Stomach (tissue), 9 donors: ENCODE results near the gene ARID5A. TPM values are rescaled to one million over a fixed set of nuclear protein-coding genes. Genes with fewer than 3 reads are reported as not detected.
A peak's percentile ranks its signal among the peaks of the same experiment; 100 is the strongest.

Experiments used
- DNase-seq, 2 donors: peaks; one replicate each; pipeline versions ENCODE4 v3.0.0 to v3.0.0-alpha.2; 2013 to 2019
- H3K27ac ChIP-seq, 5 donors: fragments of 200-600 bp in 4 of 5; sonication (generic) in 4 of 5; one replicate each; pipeline ENCODE4 v1.5.1; 2013 to 2019; ENCODE audit warnings: mild to moderate bottlenecking in 1 of 5, moderate library complexity in 1 of 5
- H3K27me3 ChIP-seq, 3 donors: fragments of 200-600 bp; sonication (generic); one replicate each; pipeline ENCODE4 v1.5.1; 2017 to 2019; ENCODE audit warnings: mixed run types in 1 of 3
- H3K36me3 ChIP-seq, 4 donors: fragments of 200-600 bp; sonication (generic); 1 replicate in 3 of 4; 2 replicates in 1 of 4; pipeline ENCODE4 v1.5.1; 2016 to 2019
- H3K4me1 ChIP-seq, 4 donors: fragments of 200-600 bp; sonication (generic); one replicate each; pipeline ENCODE4 v1.5.1; 2016 to 2019
- H3K4me3 ChIP-seq, 4 donors: fragments of 200-600 bp; sonication (generic) in 3 of 4; one replicate each; pipeline ENCODE4 v1.5.1; 2016 to 2019; ENCODE audit warnings: mild to moderate bottlenecking in 1 of 4
- H3K9me3 ChIP-seq, 4 donors: fragments of 200-600 bp; sonication (generic); one replicate each; pipeline ENCODE4 v1.5.1; 2016 to 2019
- EP300 ChIP-seq: sonication (generic); formaldehyde crosslinking; IDR thresholded peaks from one replicate; pipeline ENCODE4 v1.6.1; 2017; ENCODE audit warnings: antibody characterized with exemption
- POLR2A ChIP-seq, 4 donors: fragments of 450-650 bp; IDR thresholded peaks; one replicate each; pipeline ENCODE4 v1.6.1; 2016; ENCODE audit warnings: antibody characterized with exemption in 4 of 4, control low read depth in 2 of 4, mild to moderate bottlenecking in 1 of 4, moderate library complexity in 1 of 4
- POLR2AphosphoS5 ChIP-seq, 3 donors: sonication (generic); formaldehyde crosslinking; IDR thresholded peaks; one replicate each; pipeline ENCODE4 v1.6.1; 2016; ENCODE audit warnings: antibody characterized with exemption in 3 of 3
- WGBS, 5 donors: extraction: QIAGEN DNeasy Blood & Tissue Kit in 3 of 5; methylation state at CpG; one replicate each; pipeline versions ENCODE4 v1.1.5 to v1.1.7; 2013 to 2018; 5-methylcytosine and 5-hydroxymethylcytosine counted together
- intact Hi-C: fragments of 100-400 bp; cut with DNase I; formaldehyde crosslinking; loops from one replicate; pipeline ENCODE4 v1.15.1; 2023; ENCODE audit warnings: low total_unique reads
- polyA plus RNA-seq, 3 donors: library from polyadenylated mRNA; stranded (reverse); fragments of 200-250 nt; gene quantifications; one replicate each; pipeline ENCODE4 v1.2.3, GENCODE V29; 2013
- total RNA-seq, 5 donors: library from RNA; depleted of rRNA; stranded (reverse); fragments of >200 nt; gene quantifications; one replicate each; pipeline versions ENCODE4 v1.1.0 to v1.2.3, GENCODE V29; 2014 to 2016
- TF ChIP-seq, protein P1 (sequence below), 7 experiments: fragments of 450-650 bp in 4 of 7; fragments of 200-600 bp in 3 of 7; sonication (generic) in 3 of 7; IDR thresholded peaks; one replicate each; pipeline ENCODE4 v1.5.1; 2016 to 2019; ENCODE audit warnings: antibody characterized with exemption in 7 of 7, control low read depth in 2 of 7, mild to moderate bottlenecking in 1 of 7
- donor health status: healthy with polysubstance abuse.
- donor health status: Bipolar disorder and iron deficiency.
- donor health status: healthy.

ARID5A gene
- total and polyA plus RNA-seq, 8 donors, result 1.2 to 26.8 (median 14.6) TPM

DNA sequence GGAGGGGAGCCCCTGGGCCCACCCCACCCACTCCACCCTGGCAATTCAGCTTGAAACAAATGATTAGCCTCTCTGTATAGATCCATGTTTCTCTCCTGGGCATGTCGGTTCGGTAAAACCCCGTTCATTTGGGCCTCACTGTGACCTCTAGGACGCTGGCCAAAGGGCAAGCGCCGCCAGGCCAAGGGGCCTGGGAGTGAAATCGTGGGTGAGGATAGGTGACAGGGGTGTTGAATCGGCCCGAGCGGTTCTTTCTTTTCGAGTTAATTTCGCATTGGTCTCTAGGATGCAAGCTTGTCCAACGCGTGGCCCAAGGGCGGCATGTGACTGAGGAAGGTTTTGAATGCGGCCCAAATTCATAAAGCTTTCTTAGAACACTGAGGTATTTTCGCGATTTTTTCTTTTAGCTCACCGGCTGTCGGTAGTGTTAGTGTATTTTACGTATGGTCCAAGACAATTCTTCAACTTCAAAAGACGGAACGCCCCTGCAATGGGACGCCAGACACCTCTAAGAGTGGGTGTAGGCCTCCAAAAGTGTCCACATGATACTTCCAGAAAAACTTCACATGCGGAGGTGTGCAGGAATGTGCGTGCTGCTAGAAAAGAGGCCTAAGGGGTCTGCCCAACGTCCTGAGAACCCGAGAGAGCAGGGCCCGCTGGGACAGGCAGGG is 9.8 kb upstream of the ARID5A start:
- Histone ChIP-seq H3K36me3 (no peaks in the 10 kb centered on the region), H3K4me1 (peaks cover 18 to 55% (median 37%) of the 10 kb centered on the region in 4 donors), H3K4me3 (peak overlapping the region; percentile 52 to 64 (median 59)), H3K27ac (peak overlapping the region; percentile 38 to 99 (median 91)), H3K27me3 (no peaks in the 10 kb centered on the region), H3K9me3 (no peaks in the 10 kb centered on the region)
- intact Hi-C loops, result no loop called here
- DNase-seq, result no peak
- WGBS, 5 donors, result 77 to 86% (median 83%) methylated on average over 28 to 29 of the region's 29 CpGs
- TF ChIP-seq EP300 (no peak), POLR2AphosphoS5 (IDR thresholded peaks at IDR 0.05) (no peak)

DNA sequence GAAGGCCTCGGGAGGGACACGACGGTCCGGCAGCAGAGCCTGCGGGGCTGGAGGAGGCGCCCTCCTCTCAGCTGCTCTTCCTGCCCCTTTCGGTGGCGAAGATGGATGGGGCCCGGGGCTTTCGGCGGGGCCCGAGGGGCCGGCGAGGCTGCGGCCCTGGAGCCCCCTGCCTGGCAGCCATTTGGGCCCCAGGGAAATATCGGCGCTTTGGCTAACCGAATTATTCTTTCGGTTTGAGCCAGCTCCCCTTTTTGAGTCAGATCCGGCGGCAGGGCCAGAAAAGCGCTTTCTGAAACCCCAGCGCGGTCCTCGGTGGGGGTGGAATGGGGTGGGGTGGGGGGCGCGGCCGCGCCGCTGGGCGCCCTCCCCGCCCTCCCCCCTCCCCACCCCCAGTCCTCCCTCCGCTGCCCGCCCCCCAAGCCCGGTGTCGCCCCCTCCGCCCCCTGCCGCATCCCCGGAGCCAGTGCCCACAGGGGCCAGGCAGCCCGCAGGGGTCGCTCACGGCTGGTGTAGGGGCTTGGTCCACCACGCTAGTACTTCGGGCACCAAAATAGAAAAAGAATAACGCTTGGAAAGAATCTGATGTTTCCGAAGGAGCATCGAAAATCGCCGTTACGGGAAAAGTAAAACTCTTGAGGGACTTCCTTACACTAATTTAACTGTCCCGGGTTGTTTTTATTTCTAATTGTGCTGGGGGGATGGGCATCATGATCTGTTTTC is 9.1 kb upstream of the ARID5A start:
- Histone ChIP-seq H3K9me3 (no peaks in the 10 kb centered on the region), H3K27ac (peak overlapping the region; percentile 40 to 99 (median 91)), H3K4me3 (peak overlapping the region; percentile 52 to 64 (median 59)), H3K27me3 (no peaks in the 10 kb centered on the region), H3K36me3 (no peaks in the 10 kb centered on the region), H3K4me1 (peaks cover 25 to 60% (median 44%) of the 10 kb centered on the region in 4 donors)
- intact Hi-C loops, result no loop called here
- TF ChIP-seq POLR2A (IDR thresholded peaks at IDR 0.05) (no peak), POLR2AphosphoS5 (IDR thresholded peaks at IDR 0.05) (no peak)
- TF ChIP-seq, protein P1, sequence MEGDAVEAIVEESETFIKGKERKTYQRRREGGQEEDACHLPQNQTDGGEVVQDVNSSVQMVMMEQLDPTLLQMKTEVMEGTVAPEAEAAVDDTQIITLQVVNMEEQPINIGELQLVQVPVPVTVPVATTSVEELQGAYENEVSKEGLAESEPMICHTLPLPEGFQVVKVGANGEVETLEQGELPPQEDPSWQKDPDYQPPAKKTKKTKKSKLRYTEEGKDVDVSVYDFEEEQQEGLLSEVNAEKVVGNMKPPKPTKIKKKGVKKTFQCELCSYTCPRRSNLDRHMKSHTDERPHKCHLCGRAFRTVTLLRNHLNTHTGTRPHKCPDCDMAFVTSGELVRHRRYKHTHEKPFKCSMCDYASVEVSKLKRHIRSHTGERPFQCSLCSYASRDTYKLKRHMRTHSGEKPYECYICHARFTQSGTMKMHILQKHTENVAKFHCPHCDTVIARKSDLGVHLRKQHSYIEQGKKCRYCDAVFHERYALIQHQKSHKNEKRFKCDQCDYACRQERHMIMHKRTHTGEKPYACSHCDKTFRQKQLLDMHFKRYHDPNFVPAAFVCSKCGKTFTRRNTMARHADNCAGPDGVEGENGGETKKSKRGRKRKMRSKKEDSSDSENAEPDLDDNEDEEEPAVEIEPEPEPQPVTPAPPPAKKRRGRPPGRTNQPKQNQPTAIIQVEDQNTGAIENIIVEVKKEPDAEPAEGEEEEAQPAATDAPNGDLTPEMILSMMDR (IDR thresholded peaks at IDR 0.05), result peak in 1 of 7 experiments; percentile 39
- DNase-seq, result peak in 1 of 2 donors; percentile 74
- 3 to 5% (median 5%) methylated on average over 28 to 51 of the region's 51 CpGs for WGBS, 5 donors

DNA sequence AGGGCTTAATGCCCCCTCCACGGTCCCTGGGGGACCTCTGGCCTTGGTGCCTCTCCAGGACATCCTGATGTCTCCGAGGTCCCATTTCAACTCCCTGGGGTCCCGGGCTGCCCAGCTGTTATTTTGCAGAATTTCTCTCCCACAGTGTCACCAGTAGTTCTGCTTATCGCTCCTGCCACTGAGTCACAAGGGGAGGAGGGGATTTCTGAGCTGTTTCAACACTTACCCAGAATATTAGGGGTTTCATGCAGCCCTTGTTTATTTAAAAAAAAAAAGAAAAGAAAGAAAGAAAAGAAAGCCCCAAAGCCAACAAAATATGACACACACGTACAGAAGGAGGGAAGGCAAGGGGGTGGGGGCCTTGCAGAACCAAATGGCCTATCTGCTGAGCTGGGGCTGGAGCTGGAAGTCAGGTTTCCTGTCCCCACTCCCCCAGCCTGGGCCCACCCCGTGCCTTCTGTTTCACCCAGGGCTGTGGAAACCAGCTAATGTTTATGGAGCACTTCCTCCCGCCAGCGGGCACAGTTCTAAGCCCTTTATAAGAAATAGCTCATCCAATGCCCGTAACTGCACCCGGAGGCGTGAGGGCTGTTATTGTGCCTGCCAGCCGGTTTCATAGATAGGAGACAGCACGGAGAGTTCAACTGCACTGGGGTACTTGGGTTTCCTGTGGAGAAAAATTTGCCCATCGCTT is 8.4 kb upstream of the ARID5A start:
- peak overlapping the region; percentile 52 to 64 (median 59) for H3K4me3 ChIP-seq
- WGBS, 5 donors, result 37 to 55% (median 50%) methylated on average over 13 to 14 of the region's 14 CpGs
- H3K4me1 ChIP-seq, result peaks cover 32 to 67% (median 51%) of the 10 kb centered on the region in 4 donors
- H3K36me3 ChIP-seq, result no peaks in the 10 kb centered on the region
- DNase-seq, result peak in 1 of 2 donors; percentile 74
- no peaks in the 10 kb centered on the region for H3K9me3 ChIP-seq
- no peaks in the 10 kb centered on the region for H3K27me3 ChIP-seq
- peak overlapping the region; percentile 40 to 99 (median 91) for H3K27ac ChIP-seq
- TF ChIP-seq EP300 (peak; percentile 27), POLR2AphosphoS5 (IDR thresholded peaks at IDR 0.05) (peak in 2 of 3 donors; percentile 17 to 40), POLR2A (IDR thresholded peaks at IDR 0.05) (no peak)
- TF ChIP-seq, protein P1 (IDR thresholded peaks at IDR 0.05), result no peak
- intact Hi-C loops, result no loop called here

DNA sequence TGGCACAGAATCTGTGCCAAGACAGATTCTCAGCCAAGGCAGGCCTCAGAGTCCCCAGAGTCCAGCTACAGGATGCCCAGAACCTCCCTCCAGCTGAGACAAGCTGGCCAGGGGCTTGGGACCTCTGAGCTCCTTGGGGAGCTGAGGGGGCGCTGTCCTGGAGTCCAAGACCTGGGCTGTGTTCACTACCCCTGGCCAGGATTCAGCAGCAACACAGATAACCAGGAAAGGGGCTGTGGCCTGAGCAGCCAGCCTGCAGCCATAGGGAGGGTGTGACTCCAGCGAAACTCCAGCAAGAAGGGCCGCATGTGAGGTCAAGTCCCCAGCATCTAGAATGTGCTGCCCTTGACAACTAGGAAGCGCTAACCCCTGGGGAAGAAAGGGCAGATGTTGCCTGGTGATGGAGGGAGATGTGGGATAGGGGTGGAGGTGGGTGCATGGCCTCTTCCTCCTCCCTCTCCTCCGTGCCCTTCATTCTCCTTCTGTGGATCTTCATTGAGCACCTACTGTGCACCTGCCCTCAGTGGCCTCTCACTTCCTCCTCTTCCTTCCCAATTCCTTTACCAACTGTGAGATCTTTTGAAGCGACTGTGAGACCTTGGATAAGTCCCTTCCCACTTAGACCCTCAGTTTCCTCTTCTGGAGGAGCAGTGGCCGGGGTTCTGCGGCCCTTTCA is 7.7 kb upstream of the ARID5A start:
- Histone ChIP-seq H3K36me3 (no peaks in the 10 kb centered on the region), H3K27ac (peak overlapping the region in 4 of 5 donors; percentile 78 to 99 (median 92)), H3K27me3 (no peaks in the 10 kb centered on the region), H3K4me1 (peaks cover 38 to 74% (median 54%) of the 10 kb centered on the region in 4 donors), H3K9me3 (no peaks in the 10 kb centered on the region), H3K4me3 (no peak overlapping the region)
- 76 to 84% (median 81%) methylated on average over 8 of the region's 8 CpGs for WGBS, 5 donors
- DNase-seq, result no peak
- TF ChIP-seq POLR2A (IDR thresholded peaks at IDR 0.05), result no peak
- no peak for TF ChIP-seq EP300
- TF ChIP-seq, protein P1 (IDR thresholded peaks at IDR 0.05), result no peak
- TF ChIP-seq POLR2AphosphoS5 (IDR thresholded peaks at IDR 0.05), result no peak
- intact Hi-C loops, result no loop called here
